GM21723 (cell line): ENCODE results near the gene ADGRF4.

Experiments
- ATAC-seq: cut with Tn5 transposase; IDR thresholded peaks from one replicate; pipeline ENCODE4 v1.9.1; 2021; ENCODE audit warnings: mild to moderate bottlenecking, moderate library complexity; ENCODE audit not compliant: unreplicated experiment

The ADGRF4 gene

DNA sequence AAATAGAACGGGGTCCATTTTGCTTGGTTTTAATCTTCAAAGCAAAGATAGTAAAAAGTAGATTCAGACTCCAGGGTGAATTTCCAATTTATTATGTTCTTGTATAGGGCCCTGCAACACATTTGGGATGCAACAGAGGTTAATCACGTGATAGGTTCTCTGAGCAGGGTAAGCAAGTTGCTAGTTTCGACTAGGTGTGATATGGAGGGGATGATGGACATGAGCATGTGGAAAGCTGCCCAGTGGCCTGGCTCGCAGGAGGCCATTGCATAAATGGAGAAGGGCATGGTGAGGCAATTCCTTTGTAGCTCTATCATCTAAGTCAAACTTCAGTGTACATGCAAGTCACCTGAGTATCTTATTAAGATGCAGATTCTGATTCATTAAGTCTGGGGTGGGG, 17.7 kb upstream of the ADGRF4 start:
- no peak for ATAC-seq

DNA sequence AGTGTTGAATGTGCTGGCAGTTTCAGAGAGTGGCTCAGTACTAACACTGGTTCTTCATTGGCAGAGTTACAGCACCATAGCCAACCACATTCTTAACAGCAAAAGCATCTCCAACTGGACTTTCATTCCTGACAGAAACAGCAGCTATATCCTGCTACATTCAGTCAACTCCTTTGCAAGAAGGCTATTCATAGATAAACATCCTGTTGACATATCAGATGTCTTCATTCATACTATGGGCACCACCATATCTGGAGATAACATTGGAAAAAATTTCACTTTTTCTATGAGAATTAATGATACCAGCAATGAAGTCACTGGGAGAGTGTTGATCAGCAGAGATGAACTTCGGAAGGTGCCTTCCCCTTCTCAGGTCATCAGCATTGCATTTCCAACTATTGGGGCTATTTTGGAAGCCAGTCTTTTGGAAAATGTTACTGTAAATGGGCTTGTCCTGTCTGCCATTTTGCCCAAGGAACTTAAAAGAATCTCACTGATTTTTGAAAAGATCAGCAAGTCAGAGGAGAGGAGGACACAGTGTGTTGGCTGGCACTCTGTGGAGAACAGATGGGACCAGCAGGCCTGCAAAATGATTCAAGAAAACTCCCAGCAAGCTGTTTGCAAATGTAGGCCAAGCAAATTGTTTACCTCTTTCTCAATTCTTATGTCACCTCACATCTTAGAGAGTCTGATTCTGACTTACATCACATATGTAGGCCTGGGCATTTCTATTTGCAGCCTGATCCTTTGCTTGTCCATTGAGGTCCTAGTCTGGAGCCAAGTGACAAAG, 17.0 kb upstream of the ADGRF4 start:
- no peak for ATAC-seq

DNA sequence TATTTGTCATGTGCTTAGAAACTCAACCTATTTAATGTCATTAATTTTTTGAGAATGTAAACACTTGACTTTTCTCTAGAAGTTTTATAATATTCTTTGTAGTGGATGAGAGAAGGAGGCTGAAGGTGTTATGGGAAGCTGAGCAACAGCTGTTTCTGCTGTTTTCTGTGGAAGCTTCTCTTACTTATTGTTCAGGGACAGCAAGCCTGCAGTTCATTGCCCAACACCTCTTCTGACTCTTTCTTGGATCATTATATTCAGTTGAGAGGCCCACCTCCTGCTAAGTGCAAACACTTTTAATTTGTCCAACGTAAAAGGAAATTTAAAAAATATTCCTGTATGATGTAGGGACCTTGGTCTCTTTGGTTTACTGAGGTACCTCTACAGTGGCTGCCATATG, 12.0 kb upstream of the ADGRF4 start:
- no peak for ATAC-seq

DNA sequence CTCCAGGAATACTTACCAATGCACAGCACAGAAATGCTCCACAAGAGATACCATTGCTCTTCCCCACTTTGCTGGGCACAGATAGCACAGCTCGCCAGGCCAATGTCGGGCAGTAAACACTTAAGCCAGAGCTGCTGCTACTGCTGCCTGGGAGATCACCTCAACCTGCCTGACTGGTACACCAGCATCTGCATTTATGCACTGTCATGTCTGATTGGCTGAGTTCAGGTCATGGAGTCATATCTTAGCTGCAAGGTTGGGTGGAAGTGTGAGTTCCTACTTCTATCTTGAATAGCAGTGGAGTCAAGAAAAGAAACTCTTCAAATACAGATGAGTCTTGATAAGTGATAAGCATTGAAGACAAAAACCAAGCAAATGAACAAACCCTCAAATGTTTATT, 10.9 kb upstream of the ADGRF4 start:
- ATAC-seq = no peak

DNA sequence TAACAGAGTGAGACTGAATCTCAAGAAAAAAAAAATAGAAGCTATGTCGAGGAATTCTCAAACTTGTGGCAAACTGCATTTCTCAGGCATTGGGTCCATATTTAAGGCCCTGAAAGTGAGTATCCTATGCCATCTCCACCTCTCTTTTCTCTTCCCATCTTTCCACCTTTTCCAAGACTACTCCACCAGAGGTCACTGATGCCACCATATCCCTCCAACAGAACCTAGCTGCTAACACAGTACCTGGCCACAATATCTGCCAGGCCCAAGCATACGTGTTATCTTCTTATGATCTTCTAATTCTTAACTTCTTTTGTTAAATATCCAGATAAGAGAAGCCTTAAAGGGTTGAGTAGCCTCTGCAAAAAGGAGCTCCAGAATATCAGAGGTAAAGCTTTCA, 8.2 kb upstream of the ADGRF4 start:
- no peak for ATAC-seq

DNA sequence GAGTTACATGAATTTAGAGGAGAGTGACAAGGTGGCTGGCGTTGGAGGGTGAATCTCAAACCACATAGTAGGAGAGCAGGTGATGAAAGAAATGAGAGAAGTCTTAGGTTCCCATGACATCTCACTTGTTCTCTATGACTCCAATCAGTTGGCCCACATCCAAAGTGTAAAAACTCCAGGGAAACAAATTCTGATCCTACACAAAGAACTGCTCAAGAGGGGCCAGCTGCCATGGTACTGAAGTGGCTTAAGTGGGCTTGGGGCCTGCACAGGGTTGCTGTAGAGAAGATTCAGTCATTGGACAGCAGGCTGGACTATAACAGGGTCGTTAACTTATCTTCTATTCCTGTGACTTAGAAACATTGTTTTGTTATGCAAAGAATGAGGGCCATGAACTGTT, 7.6 kb upstream of the ADGRF4 start:
- ATAC-seq = no peak

DNA sequence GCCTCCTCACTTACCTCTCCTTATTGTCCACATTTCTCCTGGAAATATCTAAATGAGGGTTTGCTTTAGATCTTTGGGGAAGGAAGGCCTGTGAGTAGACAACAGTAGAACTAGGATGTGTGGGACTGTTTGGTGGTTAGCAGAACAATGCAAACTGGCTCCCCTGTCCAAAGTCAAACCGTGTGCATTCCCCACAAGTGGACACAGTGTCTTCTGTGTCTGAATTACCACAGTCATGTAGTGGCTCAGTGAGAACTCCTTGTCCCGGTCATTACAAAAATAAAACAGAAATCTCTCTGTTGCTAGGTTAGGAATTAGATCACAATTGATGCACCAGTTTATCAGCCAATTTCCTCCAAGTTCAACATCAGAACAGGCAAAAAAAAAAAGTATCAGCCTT, 455 bp upstream of the ADGRF4 start:
- no peak for ATAC-seq

DNA sequence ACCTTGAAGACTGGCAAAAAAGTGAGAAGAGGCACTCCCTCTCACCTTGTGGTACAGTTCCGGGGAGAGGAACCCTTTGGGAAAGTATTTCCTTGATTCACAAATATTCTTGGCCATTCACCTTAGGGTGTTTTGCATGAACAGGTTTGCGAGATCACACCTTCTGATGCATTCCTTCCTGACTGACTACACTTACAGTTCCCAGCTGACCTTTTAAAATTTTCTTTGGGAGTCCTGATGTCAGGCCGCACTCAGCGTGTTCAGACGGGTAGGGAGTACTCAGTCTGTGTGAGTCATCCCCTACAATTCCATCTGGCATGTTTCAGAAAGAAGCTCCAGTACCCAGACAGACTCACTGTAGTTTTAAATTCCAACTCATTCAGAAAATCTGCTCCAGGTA, 1.7 kb downstream of the ADGRF4 start:
- no peak for ATAC-seq

DNA sequence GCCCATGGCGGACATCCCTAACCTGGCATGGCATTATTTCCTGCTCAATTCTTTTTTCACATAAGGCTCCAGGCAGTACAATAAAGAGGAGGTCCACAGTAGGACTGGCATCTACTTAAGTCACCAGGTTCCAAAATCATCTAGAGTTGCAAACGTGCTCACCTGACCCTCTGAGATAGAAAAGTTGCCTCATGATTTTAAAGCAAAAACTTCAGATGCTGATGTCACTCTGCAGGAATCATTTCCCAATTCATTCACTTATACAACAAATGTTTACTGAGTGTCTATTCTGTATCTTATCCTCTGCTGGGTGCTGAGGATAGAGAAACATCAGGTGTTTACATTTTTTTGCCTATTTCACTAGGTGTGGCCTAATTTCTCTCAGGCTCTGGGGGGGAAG, 2.2 kb downstream of the ADGRF4 start:
- ATAC-seq = no peak

DNA sequence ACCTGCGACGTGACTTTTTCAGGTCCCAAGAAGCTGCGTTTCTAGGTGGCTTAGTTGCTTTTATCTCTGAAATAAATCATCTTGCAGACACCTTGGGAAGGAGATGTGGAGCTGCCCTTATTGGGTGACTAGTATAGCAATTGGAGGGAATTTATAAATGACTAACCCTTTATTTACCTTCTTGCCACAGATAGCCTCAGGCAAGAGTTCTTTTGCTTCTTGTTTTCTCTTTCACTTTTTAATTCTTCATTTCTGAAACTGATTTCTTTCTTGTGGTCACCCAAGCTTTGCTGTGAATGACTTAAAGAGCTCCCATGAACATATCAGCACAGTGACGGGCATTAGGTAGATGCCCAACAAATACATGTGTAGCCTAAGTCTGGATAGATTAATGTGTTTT, 3.0 kb downstream of the ADGRF4 start:
- peak; percentile 98 for ATAC-seq

DNA sequence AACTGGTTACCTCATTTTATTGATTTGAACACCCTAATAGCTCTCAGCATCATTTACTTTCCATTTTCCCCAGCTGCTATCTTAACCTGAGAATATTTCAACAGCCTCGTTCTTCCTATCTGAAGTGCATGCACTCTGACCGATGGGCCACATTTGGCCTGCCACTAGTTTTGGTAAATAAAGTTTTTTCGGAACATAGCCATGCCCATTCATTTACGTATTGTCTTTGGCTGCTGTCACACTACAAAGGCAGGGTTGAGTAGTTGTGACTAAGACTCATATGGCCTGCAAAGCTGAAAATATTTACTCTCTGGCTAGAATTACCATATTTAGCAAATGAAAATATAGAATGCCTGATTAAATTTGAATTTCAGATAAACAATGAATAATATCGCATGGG, 10.8 kb downstream of the ADGRF4 start:
- ATAC-seq = no peak

DNA sequence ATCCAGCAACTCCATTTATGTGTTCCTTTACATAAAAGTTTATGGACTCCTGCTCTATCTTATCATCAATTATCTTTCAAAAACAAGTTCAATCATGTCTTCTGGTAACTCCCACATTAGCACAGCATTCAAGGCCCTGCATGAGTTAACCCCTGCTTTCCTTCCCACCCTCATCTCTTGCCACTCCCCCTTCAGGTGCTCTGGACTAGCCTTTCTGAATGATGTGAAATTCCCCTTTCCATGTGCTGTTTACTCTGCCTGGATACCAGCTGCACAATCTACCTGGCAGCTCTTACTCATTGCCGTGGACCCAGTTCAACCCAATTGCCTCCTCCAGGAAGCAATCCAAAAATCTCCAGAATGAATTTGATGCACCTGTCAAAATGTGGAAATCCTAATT, 11.9 kb downstream of the ADGRF4 start:
- no peak for ATAC-seq

DNA sequence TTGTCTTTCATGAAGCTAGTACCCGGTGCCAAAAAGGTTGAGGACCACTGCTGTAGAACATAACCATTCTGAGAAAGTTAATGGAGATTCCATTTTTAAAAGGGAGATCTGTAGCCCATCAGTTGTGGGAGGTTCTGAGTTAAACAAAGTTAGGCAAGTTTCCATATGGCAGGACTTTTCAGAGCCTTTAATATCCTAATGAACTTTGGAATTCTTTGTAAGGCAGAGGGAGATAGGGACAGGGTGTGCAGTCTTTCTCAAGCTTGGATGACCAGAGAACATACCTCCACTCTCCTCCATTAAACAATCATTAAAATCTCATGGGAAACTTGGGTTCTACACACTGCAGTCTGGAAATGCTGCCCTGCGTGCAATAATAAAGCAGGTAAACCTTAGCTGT, 14.8 kb downstream of the ADGRF4 start:
- no peak for ATAC-seq

DNA sequence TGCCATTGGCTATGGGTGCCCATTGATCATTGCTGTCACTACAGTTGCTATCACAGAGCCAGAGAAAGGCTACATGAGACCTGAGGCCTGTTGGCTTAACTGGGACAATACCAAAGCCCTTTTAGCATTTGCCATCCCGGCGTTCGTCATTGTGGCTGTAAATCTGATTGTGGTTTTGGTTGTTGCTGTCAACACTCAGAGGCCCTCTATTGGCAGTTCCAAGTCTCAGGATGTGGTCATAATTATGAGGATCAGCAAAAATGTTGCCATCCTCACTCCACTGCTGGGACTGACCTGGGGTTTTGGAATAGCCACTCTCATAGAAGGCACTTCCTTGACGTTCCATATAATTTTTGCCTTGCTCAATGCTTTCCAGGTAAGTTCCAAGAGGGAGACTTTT, 16.4 kb downstream of the ADGRF4 start:
- ATAC-seq = no peak

DNA sequence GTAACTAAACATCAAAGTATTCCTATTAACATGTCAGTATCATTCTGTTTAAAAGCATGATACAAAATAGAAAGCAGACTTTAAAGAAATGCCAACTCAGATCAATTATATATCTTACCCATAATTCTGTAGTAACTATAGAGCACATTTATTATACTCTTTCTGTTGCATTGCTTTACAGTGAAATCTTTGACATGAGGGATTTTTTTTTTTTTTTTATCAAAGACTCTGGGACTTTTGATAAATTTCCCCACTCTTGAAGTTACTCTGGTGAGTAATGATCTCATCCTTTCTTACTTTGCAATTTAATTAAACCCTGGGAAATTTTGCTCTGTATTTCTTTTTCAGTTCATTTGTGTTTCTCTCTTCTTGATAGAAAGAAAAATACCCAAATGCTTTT, 17.4 kb downstream of the ADGRF4 start:
- peak; percentile 49 for ATAC-seq

DNA sequence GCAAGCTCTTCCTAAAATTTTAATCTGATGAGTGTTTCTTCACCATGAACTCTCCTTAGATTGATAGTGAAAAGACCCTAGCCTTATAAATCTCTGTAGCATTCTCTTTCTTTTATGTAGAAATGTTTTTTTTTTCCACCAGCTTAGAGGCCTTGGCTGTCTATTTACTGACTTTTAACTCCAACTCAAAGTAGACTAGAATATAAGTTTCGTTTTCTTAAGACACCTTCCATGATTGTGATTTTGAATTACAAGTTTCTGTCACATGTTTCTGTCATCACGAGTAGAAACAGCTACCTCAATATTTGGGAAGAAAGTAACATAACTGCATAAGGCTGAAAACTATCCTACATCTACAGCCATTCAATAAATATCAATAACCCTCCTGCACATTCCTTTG, 17.8 kb downstream of the ADGRF4 start:
- ATAC-seq = peak; percentile 50

DNA sequence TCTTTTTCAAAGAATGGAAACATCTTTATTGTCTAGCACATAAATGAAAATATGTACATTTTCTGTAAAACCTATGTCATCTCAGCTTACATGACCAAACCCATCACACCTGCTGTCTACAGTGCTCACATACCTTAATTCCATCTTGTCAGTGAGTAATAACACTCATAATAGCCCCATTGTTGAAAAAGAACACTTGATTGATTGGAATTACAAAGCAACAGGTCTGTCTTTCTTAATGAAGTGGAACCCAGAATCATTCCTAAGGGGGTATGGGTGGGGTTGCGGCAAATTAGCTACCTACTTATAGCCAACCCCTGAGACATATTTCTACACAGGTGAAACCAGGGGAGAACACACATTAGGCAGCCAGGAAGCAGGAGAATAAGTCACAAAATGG, 20.2 kb downstream of the ADGRF4 start:
- ATAC-seq = no peak

DNA sequence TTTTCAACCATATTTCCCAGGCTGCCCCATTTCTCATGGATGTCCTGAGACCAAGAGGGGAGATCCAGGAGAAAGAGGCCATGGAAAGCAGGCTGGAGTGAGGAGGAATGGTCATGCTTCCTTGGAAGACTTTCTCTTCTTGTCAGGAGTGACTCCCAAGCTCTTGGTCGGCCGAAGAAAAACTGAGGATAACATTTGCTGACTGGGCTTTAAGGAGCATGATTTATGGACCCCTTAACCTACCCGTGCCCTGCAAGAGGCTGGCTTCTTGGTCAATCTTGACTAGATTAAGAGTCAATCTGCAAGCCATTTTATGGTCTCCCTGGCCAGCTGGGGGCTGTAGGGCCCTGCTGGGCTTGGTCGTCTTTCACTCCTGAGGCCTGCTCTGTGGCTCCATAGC, 22.8 kb downstream of the ADGRF4 start:
- no peak for ATAC-seq

DNA sequence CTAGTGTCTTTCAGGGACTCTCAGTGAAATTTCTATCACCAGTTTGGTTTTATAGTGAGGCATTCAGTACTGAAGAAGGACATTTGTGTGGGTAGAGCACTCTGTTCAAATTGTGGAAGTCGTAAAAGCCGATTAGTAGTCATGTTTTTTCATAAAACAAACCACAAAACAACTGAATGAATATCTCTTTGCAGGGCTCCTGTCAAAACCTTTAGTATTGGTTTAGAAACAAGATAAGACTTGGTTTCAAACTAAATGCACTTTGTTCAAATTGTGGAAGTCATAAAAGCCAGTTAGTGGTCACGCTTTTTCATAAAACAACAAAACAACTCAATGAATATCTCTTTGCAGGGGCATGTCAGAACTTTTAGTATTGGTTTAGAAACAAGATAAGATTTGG, 23.8 kb downstream of the ADGRF4 start:
- ATAC-seq = peak; percentile 80

DNA sequence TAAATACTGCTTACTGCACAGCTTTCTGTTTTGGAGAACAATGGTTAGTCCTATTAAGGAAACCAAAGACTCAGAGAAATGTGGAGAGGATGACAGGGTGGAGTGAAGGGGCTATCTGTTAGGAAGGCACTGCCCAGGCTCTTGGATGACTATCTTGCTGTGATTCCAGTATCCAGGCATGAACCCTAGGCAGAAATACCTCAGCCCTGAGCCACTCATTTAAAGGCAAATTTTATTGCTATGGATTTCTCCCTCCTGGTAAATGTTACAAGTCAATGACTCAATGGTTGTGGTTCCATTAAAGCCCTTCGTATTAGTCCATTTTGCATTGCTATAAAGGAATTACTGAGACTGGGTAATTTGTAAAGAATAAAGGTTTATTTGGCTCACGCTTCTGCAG, 25.9 kb downstream of the ADGRF4 start:
- ATAC-seq = no peak

DNA sequence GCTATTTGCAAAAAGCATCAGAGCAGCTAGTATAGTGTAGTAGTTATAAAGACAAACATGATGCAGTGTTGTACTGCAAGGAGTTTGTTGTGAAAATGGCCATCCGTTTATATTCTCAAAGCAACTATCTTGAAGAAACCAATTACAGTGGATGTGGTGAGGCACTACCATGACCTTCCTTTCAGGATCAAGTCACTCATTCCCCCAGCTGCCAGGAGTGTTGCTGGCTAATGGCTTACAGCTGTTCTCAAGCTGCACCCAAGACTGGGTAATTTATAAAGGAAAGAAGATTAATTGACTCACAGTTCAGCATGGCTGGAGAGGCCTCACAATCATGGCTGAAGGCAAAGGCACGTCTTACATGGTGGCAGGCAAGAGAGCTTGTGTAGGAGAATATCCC, 29.0 kb downstream of the ADGRF4 start:
- no peak for ATAC-seq

DNA sequence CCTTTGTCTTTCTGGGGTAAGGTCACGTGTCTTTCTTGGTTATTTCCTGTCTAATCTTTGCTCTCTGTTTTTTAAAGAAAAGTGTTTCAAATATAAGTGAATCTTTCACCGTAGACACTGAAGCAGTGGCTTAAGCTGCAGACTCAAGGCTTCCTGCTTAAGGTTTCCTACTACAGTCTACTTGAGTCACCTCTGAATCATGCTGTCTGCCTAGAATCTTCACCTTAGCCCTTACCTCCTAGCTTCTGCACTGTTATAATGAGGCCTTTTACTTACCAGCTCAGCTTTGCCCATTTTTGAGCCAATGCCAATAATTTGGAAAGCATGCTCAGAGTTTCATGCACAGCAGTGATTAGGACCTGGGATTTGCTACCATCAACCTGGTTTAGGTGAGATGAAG, 30.6 kb downstream of the ADGRF4 start:
- no peak for ATAC-seq

DNA sequence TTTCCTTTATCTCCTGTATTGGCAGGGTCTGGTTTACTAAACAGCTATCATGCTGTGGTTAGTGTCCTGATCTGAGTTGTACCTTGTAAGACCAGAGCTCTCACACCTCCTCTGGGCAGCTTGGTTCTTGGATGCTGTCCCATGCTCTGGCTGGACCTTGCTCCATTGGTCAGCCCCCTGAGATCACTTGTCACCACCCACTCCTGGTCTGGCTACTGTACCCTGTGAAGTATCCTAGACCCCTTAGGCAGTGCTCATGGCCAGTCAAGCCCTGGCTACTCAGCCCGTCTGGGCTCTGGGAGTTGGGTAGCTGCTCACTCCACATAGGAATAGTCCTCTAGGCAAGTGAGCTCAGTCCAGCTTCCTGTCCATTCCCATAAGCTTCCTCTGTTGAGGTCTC, 31.1 kb downstream of the ADGRF4 start:
- ATAC-seq = no peak
